Muscle of back (tissue), 11 donors: ENCODE results near the gene CNTN6. TPM values are rescaled to one million over a fixed set of nuclear protein-coding genes. Genes with fewer than 3 reads are reported as not detected.
A peak's percentile ranks its signal among the peaks of the same experiment; 100 is the strongest.
"Not testable (repeated sequence)": the region's sequence is repeated elsewhere in the genome, so short reads cannot be mapped to it uniquely, and the experiment has no call there.

ENCODE experiments used
- DNase-seq, 3 donors: peaks; one replicate each; pipeline versions ENCODE4 v3.0.0 to v3.0.0-alpha.2; 2013
- polyA plus RNA-seq, 10 donors: library from polyadenylated mRNA; unstranded; fragments of 120-200 nt; gene quantifications; one replicate each; pipeline ENCODE4 v1.2.1, GENCODE V29; 2013; ENCODE audit not compliant: insufficient read length in 10 of 10

CNTN6 gene
- polyA plus RNA-seq, 10 donors, result 0.90 to 2.3 (median 1.3) TPM

DNA sequence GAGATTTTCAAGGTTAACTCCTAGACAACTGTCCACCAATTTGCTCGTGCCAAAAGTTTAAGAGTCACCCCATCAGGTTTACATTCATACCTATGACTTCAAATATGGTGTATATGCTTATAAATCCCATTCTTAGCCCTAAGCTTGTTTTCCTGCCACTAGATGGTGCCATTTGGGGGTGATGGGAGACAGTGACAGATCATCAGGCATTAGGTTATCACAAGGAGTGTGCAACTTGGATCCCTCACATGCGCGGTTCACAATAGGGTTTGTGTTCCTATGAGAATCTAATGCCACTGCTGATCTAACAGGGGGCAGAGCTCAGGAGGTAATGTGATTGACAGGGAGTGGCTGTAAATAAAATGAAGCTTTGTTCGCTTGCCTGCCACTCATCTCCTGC, 182.7 kb downstream of the CNTN6 start:
- DNase-seq, result no peak

DNA sequence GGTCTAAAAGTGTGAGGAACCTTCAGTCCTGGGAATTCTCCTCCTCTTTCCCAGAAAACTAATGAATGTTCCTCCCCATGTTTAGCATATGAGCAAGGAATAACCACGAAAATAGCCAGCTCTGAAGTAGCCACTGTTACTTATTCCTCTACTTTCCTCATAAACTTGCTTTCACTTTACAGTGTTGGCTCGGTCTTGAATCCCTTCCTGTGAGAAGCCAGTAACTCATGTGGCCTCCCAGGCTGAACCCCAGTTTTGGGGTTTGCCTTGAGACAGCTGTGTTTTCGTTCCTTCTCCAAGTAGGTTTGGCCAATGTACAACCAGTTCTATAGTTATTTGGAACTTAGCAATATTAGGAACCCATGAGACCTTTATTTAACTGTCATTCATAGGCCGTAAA, 195.0 kb downstream of the CNTN6 start:
- DNase-seq, result peak in 1 of 3 donors; percentile 9

DNA sequence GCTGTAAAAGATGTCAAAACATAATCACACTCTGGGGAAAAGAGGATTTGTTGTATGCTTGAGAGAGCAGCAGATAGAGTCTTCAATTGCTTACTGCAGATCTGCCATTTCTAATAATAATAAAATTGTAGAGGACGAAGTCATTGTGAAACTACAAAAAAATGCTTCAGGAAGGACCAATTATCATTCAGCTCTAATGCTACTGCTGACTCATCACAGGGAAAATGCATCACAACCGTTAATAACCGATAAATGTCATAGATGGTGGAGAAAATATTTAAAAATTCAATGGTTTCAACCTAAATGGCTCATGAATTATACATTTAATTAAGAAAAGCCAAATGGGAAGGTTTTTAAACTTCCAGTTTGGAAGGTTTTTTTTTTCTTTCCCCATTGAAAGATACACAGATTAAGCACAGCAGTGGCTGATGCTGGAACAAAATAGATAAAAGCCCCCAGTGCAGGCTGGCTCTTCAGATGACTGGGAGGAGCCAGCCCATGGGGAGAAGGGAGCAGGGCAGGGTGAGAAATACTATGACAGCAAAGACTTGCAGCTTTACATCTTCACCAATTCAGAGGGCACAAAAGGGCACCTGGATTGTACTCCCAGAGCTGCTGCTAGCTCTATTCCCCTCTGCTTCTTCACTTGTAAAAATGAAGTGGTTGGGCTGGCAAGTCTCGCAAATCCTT, 196.1 kb downstream of the CNTN6 start:
- DNase-seq, result no peak

DNA sequence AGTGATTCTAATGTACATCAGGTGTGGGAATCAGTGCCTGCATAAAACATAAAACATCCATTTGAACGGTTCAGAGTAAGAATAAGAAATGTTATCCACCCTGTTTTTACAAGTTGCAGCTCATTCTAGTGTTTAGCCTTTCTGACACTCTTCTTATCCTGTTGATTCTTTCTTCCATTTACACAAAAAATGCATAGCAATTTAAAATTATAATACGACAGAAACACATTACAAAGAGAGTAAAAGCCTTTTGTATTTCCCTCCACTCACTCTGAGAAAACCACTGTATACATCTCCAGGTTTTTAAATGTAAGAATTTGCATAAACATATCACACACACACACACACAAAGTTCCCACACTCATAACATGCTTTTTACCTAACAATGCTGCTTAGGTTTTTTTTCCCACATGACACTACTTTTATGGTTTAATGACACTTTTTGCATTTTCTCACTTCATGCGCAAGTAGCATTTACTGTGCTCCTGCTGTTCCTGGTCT, 199.8 kb downstream of the CNTN6 start:
- no peak for DNase-seq

DNA sequence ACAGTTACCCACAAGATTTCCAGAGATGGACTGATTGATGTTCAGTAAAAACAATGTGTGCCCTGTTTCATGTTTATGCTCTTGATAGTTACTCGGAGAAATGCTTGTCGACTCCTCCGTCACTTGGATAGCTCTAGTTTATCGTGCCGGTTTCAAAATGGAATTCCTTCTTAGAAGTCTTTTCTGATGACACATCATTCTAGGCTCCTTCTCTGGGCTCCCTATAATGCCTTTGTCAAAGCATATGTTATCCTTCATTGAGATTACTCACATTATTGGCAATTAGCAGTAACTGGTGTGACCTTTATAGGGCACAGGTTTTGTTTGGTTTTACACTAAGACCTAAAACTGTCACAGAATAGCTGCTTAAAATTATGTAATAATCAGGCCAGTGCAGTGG, 201.8 kb downstream of the CNTN6 start:
- DNase-seq, result no peak

GRCh38 chr3:1318296-1319005, 225.6 kb downstream of the CNTN6 start:
- no peak for DNase-seq

DNA sequence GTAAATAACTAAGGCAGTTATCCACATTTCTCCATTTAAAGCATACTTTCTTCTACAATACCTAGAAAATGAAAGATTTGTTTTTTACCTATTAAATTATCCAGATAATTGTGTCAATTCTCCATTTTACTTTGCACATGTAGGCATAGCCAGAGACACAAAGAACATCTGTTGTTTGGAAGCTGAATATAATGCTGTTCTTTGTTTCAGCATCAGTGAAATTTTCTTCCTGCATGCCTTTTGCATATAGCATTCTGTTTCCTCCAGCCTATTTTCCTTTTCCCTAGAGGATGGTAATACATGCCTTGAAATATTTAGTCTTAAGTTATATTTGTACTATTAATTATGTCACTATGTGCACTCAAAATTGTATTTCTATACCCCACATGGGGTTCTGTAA, 233.7 kb downstream of the CNTN6 start:
- DNase-seq, result no peak

- no peak for DNase-seq
These were observed 237.3 kb downstream of the CNTN6 start for GRCh38 chr3:1330107-1330506.

DNA sequence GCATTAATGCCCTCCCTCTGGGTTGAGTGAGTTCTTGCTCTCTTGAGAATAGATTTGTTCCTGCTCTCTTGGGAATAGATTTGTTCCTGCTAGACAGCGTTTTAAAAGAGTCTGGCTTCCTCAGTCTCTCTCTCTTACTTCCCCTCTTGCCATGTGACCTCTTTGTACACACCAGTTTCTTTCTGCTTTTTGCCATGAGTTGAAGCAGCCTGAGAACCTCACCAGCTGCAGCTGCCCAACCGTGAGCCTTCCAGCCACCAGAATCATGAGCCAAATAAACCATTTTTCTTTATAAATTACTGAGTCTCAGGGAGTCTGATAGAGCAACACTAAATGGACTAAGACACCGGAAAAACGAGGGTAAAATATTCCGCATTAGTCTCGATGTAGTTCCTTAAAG, 253.6 kb downstream of the CNTN6 start:
- no peak for DNase-seq

DNA sequence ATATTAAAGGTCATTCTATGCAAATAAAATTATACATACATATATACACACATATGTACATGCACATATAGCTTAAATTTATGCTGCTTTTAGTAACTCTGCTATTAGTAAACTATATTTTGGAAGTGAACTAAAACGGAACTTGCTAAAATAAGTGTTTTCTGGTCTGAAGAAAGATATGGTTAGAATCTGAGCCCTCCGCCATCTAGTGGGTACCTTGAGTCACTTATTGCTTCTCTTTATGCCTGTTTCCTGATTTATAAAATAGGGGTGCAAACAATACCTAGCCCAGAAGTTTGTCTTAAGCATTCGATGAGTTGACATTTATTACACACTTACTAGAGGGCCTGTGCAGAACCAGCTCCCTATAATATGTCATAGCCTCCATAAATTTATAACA, 255.7 kb downstream of the CNTN6 start:
- DNase-seq, result no peak

- no peak for DNase-seq
These were observed 258.1 kb downstream of the CNTN6 start for GRCh38 chr3:1350885-1351284.

DNA sequence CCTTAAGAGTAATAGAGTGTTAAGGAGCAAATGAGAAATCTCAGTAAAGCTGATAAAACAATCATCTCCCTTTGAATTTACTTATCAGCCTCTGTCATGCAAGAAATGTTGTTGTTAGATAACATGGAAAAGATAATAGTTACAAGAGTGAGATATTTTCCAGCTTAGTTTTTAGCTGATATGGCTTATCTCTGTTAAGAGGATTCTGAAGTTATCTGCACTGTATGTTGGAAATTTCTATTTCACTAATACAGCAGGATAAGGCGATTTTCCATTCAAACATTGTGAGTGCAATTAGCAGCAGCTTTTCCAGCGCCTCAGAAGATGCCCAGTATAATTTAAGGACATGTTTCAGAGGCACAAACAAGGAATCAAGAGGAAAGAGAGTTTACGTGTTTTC, 262.9 kb downstream of the CNTN6 start:
- no peak for DNase-seq

GRCh38 chr3:1356101-1356500, 263.3 kb downstream of the CNTN6 start:
- DNase-seq, result no peak

DNA sequence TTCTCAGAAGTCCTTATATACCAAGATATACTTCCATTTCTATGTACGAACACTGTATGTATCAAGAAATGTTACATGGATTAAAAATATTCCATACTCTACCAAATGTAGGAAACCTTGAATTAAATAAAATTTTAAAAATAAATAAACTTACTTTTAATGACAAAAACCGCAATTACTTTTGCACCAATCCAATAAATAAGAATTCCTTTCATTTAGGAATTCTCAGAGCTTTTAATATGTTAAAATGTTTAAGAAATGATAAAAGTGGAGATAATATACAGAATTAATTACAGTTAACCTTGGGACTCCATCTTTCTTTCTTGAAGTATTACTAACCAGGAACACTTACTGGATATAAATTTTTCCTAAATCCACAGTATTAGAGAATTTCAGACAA, 272.7 kb downstream of the CNTN6 start:
- DNase-seq, result no peak

GRCh38 chr3:1374471-1374870, 281.6 kb downstream of the CNTN6 start:
- DNase-seq, result no peak

DNA sequence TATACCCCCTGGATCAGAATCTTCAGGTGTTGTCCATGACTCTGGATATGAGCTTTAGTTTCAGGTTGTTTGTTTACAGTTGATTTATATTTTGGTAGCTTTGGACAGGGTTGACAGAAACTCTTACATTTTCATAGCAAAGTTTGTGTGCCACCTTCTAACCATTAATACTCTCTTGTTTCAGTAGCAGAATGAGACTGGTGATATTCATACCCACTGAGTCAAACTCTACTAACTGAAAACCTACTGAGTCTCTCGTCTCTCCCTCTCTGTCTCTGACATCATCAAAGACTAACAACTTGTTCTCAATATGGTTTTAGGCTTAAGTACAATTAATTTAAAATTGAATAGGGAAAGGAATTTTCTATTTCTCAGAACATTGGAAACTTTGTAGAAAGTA, 282.3 kb downstream of the CNTN6 start:
- DNase-seq, result no peak

GRCh38 chr3:1380926-1381646, 288.3 kb downstream of the CNTN6 start:
- peak; percentile 5 to 15 (median 6) for DNase-seq

DNA sequence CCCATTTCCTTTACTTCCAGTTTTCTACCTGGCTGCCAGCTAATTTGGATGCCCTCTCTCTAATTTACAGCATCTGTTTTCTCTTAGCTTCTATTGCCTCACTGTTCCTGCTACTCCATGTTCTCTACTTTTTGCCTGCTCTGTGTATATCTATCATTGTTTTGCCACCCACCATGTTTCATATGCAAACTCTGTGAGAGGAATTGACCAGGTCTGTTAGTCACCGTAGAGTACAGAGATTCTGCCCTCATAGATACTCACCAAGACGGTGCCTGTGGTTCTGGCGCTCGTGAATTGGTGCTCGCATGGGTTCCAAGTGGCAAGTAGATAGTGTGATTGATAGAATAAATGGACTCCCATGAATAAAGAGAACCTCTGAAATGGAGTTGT, 288.8 kb downstream of the CNTN6 start:
- DNase-seq, result no peak

DNA sequence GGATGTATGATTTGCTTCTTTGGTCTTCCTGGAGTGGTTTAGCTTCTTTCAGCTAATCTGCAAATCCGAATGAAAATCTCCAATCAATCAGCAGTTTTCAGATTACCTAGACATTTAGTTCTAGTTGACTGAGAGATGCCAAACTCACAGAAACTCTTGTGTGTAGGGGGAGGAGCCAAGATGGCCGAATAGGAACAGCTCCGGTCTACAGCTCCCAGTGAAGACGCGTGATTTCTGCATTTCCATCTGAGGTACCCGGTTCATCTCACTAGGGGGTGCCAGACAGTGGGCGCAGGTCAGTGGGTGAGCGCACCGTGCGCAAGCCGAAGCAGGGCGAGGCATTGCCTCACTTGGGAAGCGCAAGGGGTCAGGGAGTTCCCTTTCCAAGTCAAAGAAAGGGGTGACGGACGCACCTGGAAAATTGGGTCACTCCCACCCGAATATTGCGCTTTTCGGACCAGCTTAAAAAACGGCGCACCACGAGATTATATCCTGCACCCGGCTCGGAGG, 294.6 kb downstream of the CNTN6 start:
- not testable (repeated sequence) for DNase-seq

DNA sequence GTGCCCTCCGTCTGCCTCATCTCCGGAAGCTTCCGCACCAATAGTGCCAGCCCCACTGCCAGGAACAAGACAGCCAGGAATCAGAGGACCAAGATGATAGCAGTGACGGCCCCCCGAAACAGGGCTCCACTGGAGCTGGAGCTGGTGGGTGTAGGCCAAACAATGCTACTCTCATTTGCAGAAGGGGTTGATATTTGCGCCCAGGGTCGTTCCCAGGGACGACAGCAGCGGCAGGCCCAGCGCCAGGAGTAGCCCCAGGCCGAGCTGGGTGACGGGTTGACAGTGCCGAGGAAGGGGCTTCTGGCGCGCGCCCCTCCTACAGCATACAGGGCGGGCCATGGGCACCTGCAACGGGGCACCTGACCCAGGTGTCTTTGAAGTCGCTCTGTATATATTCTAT, 301.4 kb downstream of the CNTN6 start:
- DNase-seq, result no peak

DNA sequence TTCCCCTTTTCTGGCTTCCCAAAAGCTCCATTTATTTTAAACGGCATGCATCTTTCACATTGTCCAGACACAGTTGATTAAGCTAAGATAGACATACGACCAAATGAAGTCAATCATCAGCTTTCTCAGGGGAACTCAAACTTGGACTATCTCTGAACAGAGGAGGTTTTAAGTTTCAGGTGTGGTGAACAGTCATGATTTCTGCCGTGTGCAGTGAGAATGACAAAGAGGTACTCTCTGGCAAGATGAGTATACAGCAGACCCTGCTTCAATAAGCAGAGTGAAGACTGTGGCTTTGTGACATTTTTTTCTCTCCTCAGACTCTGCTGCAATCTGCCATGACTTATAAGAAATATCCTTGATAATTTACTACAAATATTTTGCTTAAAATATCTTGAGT, 307.7 kb downstream of the CNTN6 start:
- no peak for DNase-seq

DNA sequence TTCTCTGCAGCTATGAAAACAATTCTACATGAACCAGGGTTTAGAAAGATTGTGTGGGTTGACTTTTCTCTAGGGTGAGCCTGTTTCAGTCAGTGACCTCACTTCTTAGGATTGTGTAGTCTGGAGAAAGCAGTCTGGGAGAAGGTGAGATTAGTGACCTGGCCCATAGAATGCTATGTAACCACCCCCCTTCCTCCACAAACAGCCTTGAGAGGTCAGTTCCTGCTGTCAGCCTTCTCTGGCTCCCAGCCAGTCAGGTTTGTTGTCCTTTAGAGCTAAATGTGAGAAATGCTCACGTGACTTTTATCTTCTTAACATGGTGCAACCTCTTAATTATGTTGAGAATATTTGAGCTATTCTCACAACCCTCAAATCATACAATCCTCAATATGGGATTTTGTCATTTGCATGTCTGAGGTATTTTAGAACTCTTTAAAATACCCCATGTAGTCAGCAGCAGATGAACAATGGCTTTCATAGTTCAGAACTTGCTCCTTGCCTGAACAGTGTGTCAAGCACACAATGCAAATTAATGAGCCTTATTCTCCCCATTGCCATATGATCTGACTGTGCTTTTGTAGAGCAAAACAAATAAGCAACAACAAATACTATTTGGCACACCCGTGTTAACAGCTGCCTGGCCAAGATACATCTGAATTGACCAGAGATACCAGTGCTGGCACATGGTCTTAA, 311.6 kb downstream of the CNTN6 start:
- DNase-seq, result no peak
